Measurements from ENCODE around the gene KIF18B.
A peak's percentile ranks its signal among the peaks of the same experiment; 100 is the strongest.

Gene KIF18B

DNA sequence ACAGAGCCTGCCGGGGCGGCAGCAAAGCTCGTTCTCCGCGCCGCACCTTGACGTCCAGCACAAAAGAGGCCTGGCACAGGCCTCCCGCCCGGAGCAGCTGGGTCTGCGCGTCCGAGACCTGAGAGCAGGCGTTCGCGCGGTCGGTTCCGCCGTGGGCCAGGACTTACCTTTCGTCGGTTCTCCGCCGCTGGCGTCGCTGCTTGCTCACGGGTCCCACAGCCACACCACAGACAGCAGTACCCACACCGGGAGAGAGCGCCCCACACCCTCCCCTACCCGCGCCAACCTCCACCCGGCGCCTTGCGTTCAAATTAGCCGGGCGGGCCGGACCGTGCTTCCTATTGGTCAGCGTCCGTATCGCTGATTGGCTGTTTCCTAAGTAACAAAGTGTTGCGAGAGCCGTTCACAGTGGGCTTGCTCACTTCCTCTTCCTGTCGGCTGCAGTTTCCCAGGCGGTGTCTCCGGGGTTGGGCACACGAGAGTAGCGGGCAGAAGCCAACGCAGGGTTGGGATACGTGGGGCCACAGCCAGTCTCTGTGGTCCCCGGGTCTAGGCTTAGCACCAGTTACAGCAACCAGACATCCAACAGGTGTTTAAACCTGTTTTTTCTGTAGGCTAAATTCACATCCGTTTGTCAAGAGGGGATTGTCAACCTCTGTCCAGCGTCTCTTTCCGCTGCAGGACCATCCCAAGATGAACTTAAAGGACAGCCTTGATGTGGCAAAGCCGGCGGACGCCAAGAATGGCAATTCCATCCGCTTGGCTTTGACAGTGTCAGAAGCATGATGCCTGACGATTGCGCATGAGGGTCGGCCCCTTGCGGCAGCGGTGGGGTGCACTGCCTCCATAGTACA, at the start of gene KIF18B:
Gene KIF18B, minus strand, starts transcription at position 313 of the 854 bp plus-strand sequence. CDS start 11,429 bp downstream, outside the sequence.
- peak; percentile 95 for DNase-seq

GRCh38 chr17:44996304-44996703, 48.7 kb upstream of the KIF18B start:
- no peak for DNase-seq

DNA sequence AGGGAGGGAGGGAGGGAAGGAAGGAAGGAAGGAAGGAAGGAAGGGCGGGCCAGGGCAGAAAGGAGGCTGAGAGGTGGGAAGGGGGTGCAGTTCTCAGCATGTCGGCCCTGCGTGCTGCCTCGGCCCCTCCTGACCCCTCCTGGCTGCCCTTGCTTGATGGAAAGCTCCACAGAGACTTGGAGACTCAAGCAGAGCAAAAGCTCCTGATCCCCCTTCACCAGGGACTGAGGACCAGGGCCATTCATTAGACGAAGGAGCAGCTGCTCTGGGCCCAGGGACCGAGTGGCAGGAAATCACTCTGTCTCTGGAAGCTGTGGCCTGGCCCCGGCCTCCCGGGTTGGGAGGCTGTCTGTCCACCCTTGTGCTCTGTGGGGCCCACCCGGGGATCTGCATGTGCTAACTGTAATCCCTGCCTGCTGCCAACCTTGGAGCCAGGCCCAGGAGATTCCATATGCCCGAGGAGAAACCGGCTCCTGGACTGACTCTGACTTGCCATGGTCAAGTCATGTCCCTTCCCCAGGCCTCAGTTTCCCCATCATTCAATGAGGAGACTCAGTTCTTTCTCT, 47.9 kb upstream of the KIF18B start:
- DNase-seq: no peak

DNA sequence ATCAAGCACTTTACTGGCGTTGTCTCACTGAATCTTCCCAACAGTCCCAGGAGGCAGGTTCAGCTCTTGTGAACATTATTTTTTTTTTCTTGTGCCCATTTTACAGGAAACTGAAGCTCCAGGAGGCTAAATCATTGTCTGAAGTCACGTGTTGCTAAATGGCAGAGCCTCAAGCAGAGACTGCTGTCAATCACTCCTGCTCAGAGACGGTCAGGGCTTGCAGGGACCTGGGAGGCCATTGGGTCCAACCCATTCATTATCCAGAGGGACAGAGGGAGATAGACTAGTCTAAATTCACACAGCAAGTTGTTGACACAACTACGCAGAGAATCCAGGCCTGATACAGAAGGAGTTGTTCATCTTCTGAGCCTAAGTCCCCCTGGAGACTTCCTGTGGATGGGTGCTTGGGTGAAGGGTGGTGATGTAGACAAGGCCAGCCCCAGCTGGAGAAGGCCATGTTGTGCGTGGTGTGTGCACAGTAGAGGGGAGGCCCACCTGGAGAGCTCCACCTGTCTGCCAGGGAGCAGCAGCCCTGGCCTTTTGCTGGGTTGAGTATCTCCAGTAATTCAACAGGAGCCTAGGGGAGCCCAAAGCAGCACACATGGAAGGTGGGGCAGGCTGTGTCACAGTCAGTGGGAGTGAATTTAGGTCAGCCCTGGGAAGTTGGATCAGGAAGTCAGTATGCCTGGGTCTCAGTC, 44.8 kb upstream of the KIF18B start:
- DNase-seq: peak; percentile 50

DNA sequence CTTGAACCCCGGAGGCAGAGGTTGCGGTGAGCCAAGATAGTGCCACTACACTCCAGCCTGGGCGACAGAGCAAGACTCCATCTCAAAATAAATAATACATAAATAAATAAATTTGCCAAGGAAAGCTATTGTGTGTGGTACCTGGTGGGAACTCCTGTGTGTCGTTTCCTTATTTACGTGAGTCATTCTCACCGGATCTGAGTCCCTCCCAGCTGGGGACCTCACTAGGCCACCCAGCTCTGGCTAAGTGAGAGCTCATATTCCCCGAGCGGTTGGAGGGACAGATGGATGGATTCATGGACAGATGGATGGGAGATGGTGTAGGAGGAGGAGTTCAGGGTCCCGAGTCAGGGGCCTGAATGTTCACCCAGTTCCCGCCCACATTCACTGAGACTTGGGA, 43.4 kb upstream of the KIF18B start:
- peak; percentile 51 for DNase-seq

DNA sequence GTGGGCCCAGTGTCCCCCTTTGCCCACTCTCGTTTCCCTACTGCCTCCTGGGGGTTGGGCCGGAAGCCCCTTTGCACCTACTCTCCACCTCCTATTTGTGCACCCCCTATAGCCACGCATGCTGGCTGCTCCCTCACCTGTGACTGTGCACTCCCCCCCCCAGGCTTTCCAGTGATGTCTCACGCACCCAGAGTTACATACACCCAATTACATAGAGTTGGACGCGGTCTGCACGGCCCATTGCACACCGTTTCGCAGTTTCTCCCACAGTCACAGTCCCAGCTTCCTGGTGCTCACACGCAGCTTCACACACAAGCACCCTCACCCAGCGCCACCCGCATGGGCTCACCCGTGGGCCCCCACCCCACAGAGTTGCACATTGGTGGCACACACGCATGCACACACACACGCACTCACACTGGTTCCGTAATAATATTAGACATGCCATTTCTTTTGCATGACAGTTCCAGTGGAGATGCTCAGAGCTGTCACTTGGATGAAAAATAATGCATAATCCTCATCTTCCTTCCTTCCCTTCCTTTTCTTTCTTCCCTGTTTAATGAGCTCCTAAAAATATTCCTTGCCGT, 42.1 kb upstream of the KIF18B start:
- DNase-seq: no peak

- DNase-seq: no peak
Measured at GRCh38 chr17:44988044-44988942, 40.7 kb upstream of the KIF18B start.

GRCh38 chr17:44983563-44983962, 36.0 kb upstream of the KIF18B start:
- DNase-seq: no peak

- no peak for DNase-seq
Measured at GRCh38 chr17:44982113-44982702, 34.6 kb upstream of the KIF18B start.

DNA sequence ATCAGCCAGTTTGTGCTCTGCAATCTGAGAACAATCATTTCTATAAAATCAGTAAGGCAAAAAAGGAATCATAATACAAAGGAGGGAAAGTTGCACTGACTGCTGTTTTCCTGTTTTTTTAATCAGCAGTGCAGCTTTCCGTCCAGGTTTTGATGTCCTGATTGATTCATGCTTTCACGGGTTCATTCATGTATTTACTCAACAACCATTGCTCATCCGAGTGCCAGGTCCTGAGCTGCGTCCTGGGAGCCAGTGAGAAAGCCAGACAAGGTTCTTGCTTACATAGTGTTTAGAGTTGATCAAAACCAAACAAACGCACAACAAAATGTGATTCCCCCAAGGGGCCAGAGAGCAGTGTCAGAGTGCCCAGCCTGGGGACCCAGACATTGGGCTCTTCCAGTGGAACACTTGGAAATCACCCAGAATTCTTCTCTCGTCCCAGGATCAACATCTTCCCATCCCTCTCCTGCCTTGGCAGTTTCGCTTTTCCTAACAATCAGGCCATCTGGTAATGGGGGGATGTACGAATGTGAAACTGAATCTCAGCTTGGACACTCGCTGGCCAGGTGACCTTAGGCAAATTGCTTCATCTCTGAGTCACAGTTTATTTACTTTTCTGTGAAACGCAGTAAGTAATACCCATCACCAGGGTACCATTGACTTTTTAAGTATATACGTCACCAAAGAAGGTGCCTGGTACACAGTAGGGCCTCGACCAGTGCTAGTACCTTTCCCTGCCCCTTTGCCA, 33.8 kb upstream of the KIF18B start:
- DNase-seq: no peak

DNA sequence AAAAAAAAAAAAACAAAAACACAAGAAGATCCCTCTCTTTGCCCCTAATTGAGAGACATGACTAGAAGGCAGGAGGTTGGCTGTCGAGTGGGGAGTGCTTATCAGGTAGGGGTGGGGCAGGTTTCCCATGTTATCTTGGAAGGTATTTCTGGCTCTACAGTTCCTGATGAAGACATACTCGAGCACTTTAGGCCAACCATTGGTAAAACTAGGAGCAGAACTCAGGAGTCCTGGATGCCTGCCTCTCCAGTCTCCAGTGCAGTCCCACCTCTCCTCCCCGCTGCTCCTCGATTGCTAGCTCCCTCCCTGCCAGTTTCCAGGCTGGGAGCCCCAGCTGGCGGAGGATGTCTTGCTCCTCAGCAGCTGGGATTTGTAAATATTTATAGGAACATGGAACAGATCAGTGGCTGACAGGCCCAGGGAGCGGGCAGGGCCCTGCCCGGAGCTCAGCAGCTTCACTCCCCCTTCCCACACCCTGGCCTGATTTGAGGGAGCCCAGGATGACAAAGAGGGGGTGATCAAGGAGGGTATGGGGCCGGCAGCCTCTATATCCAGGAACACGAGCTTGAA, 31.9 kb upstream of the KIF18B start:
- DNase-seq: no peak

DNA sequence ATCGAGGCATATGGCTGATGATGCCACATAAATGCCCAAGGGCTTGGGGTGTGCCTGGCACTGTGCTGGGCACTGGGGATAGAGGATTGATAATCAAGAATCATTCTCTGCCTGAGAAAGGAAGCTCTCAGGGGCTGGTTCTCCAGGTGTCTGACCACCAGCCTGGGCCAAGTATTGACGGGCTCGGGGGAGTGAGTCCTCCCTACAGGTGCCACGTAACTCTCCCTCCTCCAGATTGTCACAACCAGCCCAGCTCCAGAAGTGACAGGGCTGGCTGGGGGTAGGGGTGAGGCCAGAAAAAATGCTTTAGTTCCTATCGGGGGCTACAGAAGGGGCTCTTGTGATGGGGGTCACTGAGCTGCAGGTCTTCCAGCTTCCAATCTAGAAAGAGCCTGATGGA, 31.2 kb upstream of the KIF18B start:
- no peak for DNase-seq

DNA sequence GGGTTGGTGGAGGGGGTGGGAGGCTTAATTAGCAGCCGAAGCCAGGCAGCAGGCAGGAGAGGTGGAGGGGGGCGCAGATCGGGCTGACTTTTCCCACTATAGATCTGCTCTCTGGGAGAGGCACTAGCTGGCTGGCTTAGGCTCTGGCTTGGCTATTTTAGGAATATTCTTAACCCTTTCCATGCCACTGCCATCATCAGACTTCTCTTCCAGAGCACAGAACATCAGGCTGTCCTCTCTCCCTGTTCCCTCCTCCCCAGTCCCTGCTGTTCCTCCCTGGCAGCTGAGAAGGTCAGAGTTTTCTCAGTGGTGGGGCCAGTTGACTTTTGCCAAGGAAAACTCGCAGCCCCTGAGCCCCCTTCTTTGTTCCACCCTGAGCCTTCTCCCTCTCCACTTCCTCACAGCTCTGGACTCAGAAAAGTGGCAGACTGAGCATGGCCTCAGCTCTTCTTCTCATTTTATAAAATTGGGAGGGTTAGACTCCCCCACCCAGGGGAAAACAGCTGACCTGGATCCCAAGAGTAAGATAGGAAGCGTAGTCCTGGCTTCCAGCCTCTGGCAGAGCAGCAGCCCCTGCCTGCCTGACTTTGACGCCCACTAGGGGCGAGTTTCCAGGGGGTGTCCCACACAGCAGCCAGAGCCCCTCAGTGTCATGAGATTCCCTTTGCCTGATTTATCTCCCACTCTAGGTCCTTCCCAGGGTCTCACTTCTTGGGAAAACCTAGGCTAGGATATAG, 30.4 kb upstream of the KIF18B start:
- no peak for DNase-seq

DNA sequence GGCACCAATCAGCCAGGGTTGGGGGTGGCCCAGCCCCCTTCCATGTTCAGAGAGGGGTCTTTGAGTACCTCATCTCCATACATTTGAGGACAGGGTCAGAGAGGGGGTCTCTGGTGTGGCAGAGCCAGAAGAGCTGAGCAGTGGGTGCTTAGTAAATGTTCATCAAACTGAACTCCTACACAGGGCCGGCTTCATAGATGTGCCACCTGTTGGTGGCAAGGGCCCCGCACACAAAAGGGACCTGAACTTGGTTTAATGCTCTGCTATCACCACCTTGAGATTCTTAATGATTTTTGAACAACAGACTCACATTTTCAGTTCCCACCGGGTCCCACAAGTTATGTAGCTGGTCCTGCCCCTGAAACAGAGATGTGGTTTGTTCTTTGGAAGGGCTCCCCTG, 29.5 kb upstream of the KIF18B start:
- no peak for DNase-seq

DNA sequence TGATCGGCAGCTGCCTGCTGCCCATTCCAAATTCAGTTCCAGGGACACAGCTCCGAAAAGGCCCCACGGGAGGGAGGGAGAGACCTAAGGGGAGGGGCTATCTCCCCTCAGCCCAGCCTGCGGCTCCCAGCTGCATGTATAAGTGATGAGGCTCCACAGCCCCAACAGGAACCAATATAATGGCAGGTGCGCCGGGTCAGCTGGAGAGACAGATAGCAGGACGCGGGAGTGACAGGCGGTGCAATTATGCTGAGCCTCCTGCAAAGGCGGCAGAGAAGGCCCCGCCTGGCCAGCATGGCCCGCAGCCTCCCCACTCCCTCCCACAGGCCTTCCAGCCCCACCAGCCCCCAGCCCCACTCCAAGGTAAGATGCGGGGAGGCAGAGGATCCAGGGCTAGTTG, 28.6 kb upstream of the KIF18B start:
- peak; percentile 66 for DNase-seq

GRCh38 chr17:44972953-44973352, 25.4 kb upstream of the KIF18B start:
- DNase-seq: no peak

- no peak for DNase-seq
Measured at GRCh38 chr17:44971776-44972483, 24.4 kb upstream of the KIF18B start.

GRCh38 chr17:44970136-44970741, 22.7 kb upstream of the KIF18B start:
- DNase-seq: no peak

- no peak for DNase-seq
Measured at GRCh38 chr17:44969144-44969780, 21.7 kb upstream of the KIF18B start.

Measured in NCI-H510A (cell line).